IMR-90 (cell line): ENCODE data around the gene ZNF514. TPM values are rescaled to one million over a fixed set of nuclear protein-coding genes. Genes with fewer than 3 reads are reported as not detected.

ENCODE experiments used
- ATAC-seq: fragments of 200-7000 bp; cut with Tn5 transposase; 2 replicates; pipeline ENCODE4 v1.9.1; 2020; ENCODE audit warnings: low read depth, mild to moderate bottlenecking, moderate library complexity
- BruUV-seq: library from RNA; stranded (reverse); fragments of 400-500 nt; replicated peaks from 2 replicates; lab custom pipeline; 2021; lab: Mats Ljungman, UMichigan
- CTCF ChIA-PET: fragments of 300-600 bp; formaldehyde crosslinking; extraction: SDS; loops from one replicate; lab custom pipeline; 2021; ENCODE audit warnings: antibody characterized with exemption; lab: Yijun Ruan, JAX
- POLR2A ChIA-PET: fragments of 300-600 bp; sonication (Branson Sonifier 250); formaldehyde crosslinking; loops from one replicate; lab custom pipeline; 2022; ENCODE audit warnings: antibody characterized with exemption; ENCODE audit not compliant: unreplicated experiment; lab: Charles Lee
- DNase-seq: peaks from one replicate; pipeline ENCODE4 v3.0.0; 2013
- H2AFZ ChIP-seq: replicated peaks from 2 replicates; pipeline ENCODE3; 2013; ENCODE audit warnings: low read length, mild to moderate bottlenecking; ENCODE audit not compliant: poor library complexity
- H2AK5ac ChIP-seq: 2 replicates; pipeline ENCODE4 v1.6.1; 2013; ENCODE audit warnings: low read depth, low read length, inconsistent platforms
- H2AK9ac ChIP-seq: replicated peaks from 2 replicates; pipeline ENCODE3; 2013; ENCODE audit warnings: mild to moderate bottlenecking, low read depth, low read length, moderate library complexity; ENCODE audit not compliant: poor library complexity
- H2BK120ac ChIP-seq: 2 replicates; pipeline ENCODE4 v1.6.1; 2013; ENCODE audit warnings: low read depth, low read length, inconsistent platforms
- H2BK15ac ChIP-seq: 3 replicates; pipeline ENCODE4 v1.6.1; 2013; ENCODE audit warnings: low read depth, low read length, inconsistent platforms
- H2BK20ac ChIP-seq: 2 replicates; pipeline ENCODE4 v1.6.1; 2013; ENCODE audit warnings: low read depth, mild to moderate bottlenecking, inconsistent platforms, low read length, moderate library complexity
- H2BK5ac ChIP-seq: 2 replicates; pipeline ENCODE4 v1.6.1; 2013; ENCODE audit warnings: mild to moderate bottlenecking, low read depth, low read length, inconsistent platforms; ENCODE audit not compliant: poor library complexity, severe bottlenecking
- H3K14ac ChIP-seq: replicated peaks from 2 replicates; pipeline ENCODE4 v1.6.1; 2013; ENCODE audit warnings: low read depth, low read length, inconsistent platforms
- H3K18ac ChIP-seq: 2 replicates; pipeline ENCODE4 v1.6.1; 2013; ENCODE audit warnings: low read depth, low read length, control low read depth
- H3K23ac ChIP-seq: 2 replicates; pipeline ENCODE4 v1.6.1; 2013; ENCODE audit warnings: low read depth, low read length, inconsistent platforms
- H3K27ac ChIP-seq: 2 replicates; pipeline ENCODE4 v1.5.1; 2013; ENCODE audit warnings: mild to moderate bottlenecking, control low read depth, low read length; ENCODE audit not compliant: insufficient read depth
- H3K27me3 ChIP-seq: 2 replicates; pipeline ENCODE4 v1.6.1; 2013; ENCODE audit warnings: low read length; ENCODE audit not compliant: control insufficient read depth, insufficient read depth
- H3K36me3 ChIP-seq: 2 replicates; pipeline ENCODE4 v1.6.1; 2013; ENCODE audit warnings: low read length, mixed read lengths; ENCODE audit not compliant: control insufficient read depth, insufficient read depth
- H3K4ac ChIP-seq: 2 replicates; pipeline ENCODE4 v1.6.1; 2013; ENCODE audit warnings: low read depth, low read length, inconsistent platforms
- H3K4me1 ChIP-seq: 2 replicates; pipeline ENCODE4 v1.6.1; 2013; ENCODE audit warnings: low read length, mixed read lengths; ENCODE audit not compliant: control insufficient read depth, insufficient read depth
- H3K4me2 ChIP-seq: 2 replicates; pipeline ENCODE4 v1.6.1; 2013; ENCODE audit warnings: low read depth, mild to moderate bottlenecking, control low read depth, low read length, moderate library complexity
- H3K4me3 ChIP-seq: 2 replicates; pipeline ENCODE4 v1.5.1; 2013; ENCODE audit warnings: low read depth, mild to moderate bottlenecking, control low read depth, low read length, moderate library complexity; ENCODE audit not compliant: insufficient read depth
- H3K56ac ChIP-seq: 2 replicates; pipeline ENCODE4 v1.6.1; 2013; ENCODE audit warnings: low read length, inconsistent platforms; ENCODE audit not compliant: insufficient read depth; ENCODE audit errors: extremely low read depth
- H3K79me1 ChIP-seq, 2 experiments: 2 replicates each; pipeline ENCODE4 v1.6.1; 2013; ENCODE audit warnings: low read length in 2 of 2, inconsistent platforms in 1 of 2, low read depth in 1 of 2
- H3K9ac ChIP-seq: 2 replicates; pipeline ENCODE4 v1.6.1; 2013; ENCODE audit warnings: low read depth, low read length, control low read depth
- H3K9me1 ChIP-seq: 2 replicates; pipeline ENCODE4 v1.6.1; 2013; ENCODE audit warnings: low read length, inconsistent platforms; ENCODE audit not compliant: insufficient read depth
- H3K9me3 ChIP-seq: 2 replicates; pipeline ENCODE4 v1.6.1; 2013; ENCODE audit warnings: low read length; ENCODE audit not compliant: control insufficient read depth, insufficient read depth
- H4K20me1 ChIP-seq: 2 replicates; pipeline ENCODE4 v1.6.1; 2013; ENCODE audit warnings: low read length, inconsistent platforms; ENCODE audit not compliant: insufficient read depth
- H4K5ac ChIP-seq: 2 replicates; pipeline ENCODE4 v1.6.1; 2013; ENCODE audit warnings: mild to moderate bottlenecking, low read depth, low read length, control low read depth
- H4K8ac ChIP-seq, 2 experiments: 2 replicates each; pipeline ENCODE4 v1.6.1; 2013; ENCODE audit warnings: low read depth in 2 of 2, low read length in 2 of 2, control low read depth in 1 of 2, inconsistent platforms in 1 of 2
- H4K91ac ChIP-seq: 2 replicates; pipeline ENCODE4 v1.6.1; 2013; ENCODE audit warnings: low read depth, low read length, inconsistent platforms; ENCODE audit not compliant: insufficient read depth
- BHLHE40 ChIP-seq: fragments of 150-350 bp; IDR thresholded peaks from 2 replicates; pipeline ENCODE4 v1.6.1; 2016; ENCODE audit warnings: mild to moderate bottlenecking, low read depth, low read length
- CEBPB ChIP-seq: IDR thresholded peaks from 2 replicates; pipeline ENCODE4 v1.6.1; 2012; ENCODE audit warnings: low read depth, low read length, improper control_type of control experiment
- CHD1 ChIP-seq: IDR thresholded peaks from 2 replicates; pipeline ENCODE4 v1.6.1; 2012; ENCODE audit warnings: low read depth, low read length, improper control_type of control experiment
- CTCF ChIP-seq: conservative IDR thresholded peaks from 2 replicates; pipeline ENCODE4 v1.5.1; 2012; ENCODE audit warnings: mild to moderate bottlenecking, low read depth, low read length, improper control_type of control experiment
- FOS ChIP-seq: fragments of 150-350 bp; IDR thresholded peaks from 2 replicates; pipeline ENCODE4 v1.6.1; 2016; ENCODE audit warnings: low read depth, low read length
- MAFK ChIP-seq: IDR thresholded peaks from 2 replicates; pipeline ENCODE4 v1.6.1; 2012; ENCODE audit warnings: low read depth, low read length, improper control_type of control experiment
- MAZ ChIP-seq: IDR thresholded peaks from 2 replicates; pipeline ENCODE4 v1.6.1; 2012; ENCODE audit warnings: low read depth, mild to moderate bottlenecking, low read length, improper control_type of control experiment, moderate library complexity, borderline replicate concordance
- MXI1 ChIP-seq: IDR thresholded peaks from 2 replicates; pipeline ENCODE4 v1.6.1; 2012; ENCODE audit warnings: low read depth, mild to moderate bottlenecking, low read length, moderate library complexity, borderline replicate concordance
- NFE2L2 ChIP-seq: fragments of 150-350 bp; IDR thresholded peaks from 2 replicates; pipeline ENCODE4 v1.6.1; 2016; ENCODE audit warnings: low read depth, mild to moderate bottlenecking, low read length
- POLR2A ChIP-seq: IDR thresholded peaks from 2 replicates; pipeline ENCODE4 v1.6.1; 2012; ENCODE audit warnings: mild to moderate bottlenecking, low read depth, low read length
- RAD21 ChIP-seq: IDR thresholded peaks from 2 replicates; pipeline ENCODE4 v1.6.1; 2012; ENCODE audit warnings: low read length, improper control_type of control experiment
- RCOR1 ChIP-seq: IDR thresholded peaks from 2 replicates; pipeline ENCODE4 v1.6.1; 2012; ENCODE audit warnings: mild to moderate bottlenecking, low read length, improper control_type of control experiment; ENCODE audit not compliant: insufficient replicate concordance
- RFX5 ChIP-seq: IDR thresholded peaks from 2 replicates; pipeline ENCODE4 v1.8.0; 2012; ENCODE audit warnings: low read depth, mild to moderate bottlenecking, low read length, moderate library complexity
- SMC3 ChIP-seq: fragments of 150-350 bp; IDR thresholded peaks from 2 replicates; pipeline ENCODE4 v1.6.1; 2016; ENCODE audit warnings: low read depth, mild to moderate bottlenecking, antibody characterized with exemption, low read length, moderate library complexity
- USF2 ChIP-seq: fragments of 150-350 bp; IDR thresholded peaks from 2 replicates; pipeline ENCODE4 v1.6.1; 2017; ENCODE audit warnings: mild to moderate bottlenecking, antibody characterized with exemption, low read length, low read depth
- WGBS, 2 experiments: methylation state at CpG; one replicate each; pipeline versions ENCODE4 v1.1.5 to v1.1.7; 2013; ENCODE audit warnings: missing lambda C conversion rate in 2 of 2; ENCODE audit not compliant: insufficient read length in 1 of 2; ENCODE audit errors: extremely low coverage in 2 of 2; 5-methylcytosine and 5-hydroxymethylcytosine counted together
- dilution Hi-C: fragments of 300-500 bp; cut with HindIII; formaldehyde crosslinking; loops from one replicate; pipeline ENCODE4 v1.14.3; 2018; ENCODE audit warnings: low sequenced_read_pairs; ENCODE audit not compliant: unreplicated experiment
- in situ Hi-C: fragments of 300-500 bp; cut with MboI; formaldehyde crosslinking; loops from 3 replicates; pipeline ENCODE4 v1.14.3; 2019; ENCODE audit warnings: low sequenced_read_pairs, inconsistent platforms, mixed read lengths
- intact Hi-C: fragments of 100-400 bp; cut with micrococcal nuclease; formaldehyde crosslinking; loops from 2 replicates; pipeline ENCODE4 v1.10.0; 2022
- polyA plus RNA-seq, 3 experiments: library from polyadenylated mRNA; depleted of rRNA; stranded (reverse); fragments of >200 nt; gene quantifications; 2 replicates each; pipeline ENCODE4 v1.2.3, GENCODE V29; 2012; ENCODE audit warnings: low replicate concordance in 1 of 3
- total RNA-seq: library from RNA; depleted of rRNA; stranded (reverse); fragments of >200 nt; gene quantifications from 2 replicates; pipeline ENCODE4 v1.2.3, GENCODE V29; 2012
- TF ChIP-seq, protein P1 (sequence below): fragments of 150-350 bp; IDR thresholded peaks from 2 replicates; pipeline ENCODE4 v1.6.1; 2016; ENCODE audit warnings: low read depth, mild to moderate bottlenecking, low read length, moderate library complexity, borderline replicate concordance

Gene ZNF514
- total and polyA plus RNA-seq, 2 of the 4 experiments (the other 2 are of a cell fraction), result 5.3 to 6.5 TPM

GRCh38 chr2:95203911-95204310 lies 44.3 kb upstream of the ZNF514 start:
- Histone ChIP-seq H3K9me1 (no peaks in the 10 kb centered on the region), H3K56ac (no peak overlapping the region), H3K9me3 (no peaks in the 10 kb centered on the region; the same call in 1 of the 2 replicates), H2BK15ac (no peak overlapping the region), H3K9ac (no peak overlapping the region), H2AK9ac (no peak overlapping the region), H2BK20ac (no peak overlapping the region), H2AK5ac (no peak overlapping the region), H3K4me2 (no peak overlapping the region), H3K4me3 (no peak overlapping the region), H2BK120ac (no peak overlapping the region), H4K5ac (no peak overlapping the region), H3K14ac (no peak overlapping the region), H4K8ac (no peak overlapping the region), H4K91ac (no peak overlapping the region), H3K4me1 (no peaks in the 10 kb centered on the region), H3K27ac (no peak overlapping the region), H3K27me3 (peaks cover 2% of the 10 kb centered on the region; the same call in 1 of the 2 replicates), H3K23ac (no peak overlapping the region), H2AFZ (no peak overlapping the region), H3K36me3 (peaks cover 2% of the 10 kb centered on the region), H2BK5ac (no peak overlapping the region), H4K20me1 (no peaks in the 10 kb centered on the region), H3K79me1 (peaks cover 0 to 4% of the 10 kb centered on the region in 2 experiments; a peak in 1 of 4 replicates), H3K18ac (no peak overlapping the region), H3K4ac (no peak overlapping the region)
- dilution Hi-C loops, result no loop called here
- DNase-seq (no peak), ATAC-seq (no peak)
- intact Hi-C loops, result no loop called here
- no TSS peak for BruUV-seq
- ChIA-PET POLR2A (no interaction called here), CTCF (no interaction called here)
- WGBS, 2 experiments, result no CpG with 5 or more reads among the region's 4 CpGs
- in situ Hi-C loops, result no loop called here
- no peak for TF ChIP-seq BHLHE40
- no peak for TF ChIP-seq CHD1
- TF ChIP-seq, protein P1, sequence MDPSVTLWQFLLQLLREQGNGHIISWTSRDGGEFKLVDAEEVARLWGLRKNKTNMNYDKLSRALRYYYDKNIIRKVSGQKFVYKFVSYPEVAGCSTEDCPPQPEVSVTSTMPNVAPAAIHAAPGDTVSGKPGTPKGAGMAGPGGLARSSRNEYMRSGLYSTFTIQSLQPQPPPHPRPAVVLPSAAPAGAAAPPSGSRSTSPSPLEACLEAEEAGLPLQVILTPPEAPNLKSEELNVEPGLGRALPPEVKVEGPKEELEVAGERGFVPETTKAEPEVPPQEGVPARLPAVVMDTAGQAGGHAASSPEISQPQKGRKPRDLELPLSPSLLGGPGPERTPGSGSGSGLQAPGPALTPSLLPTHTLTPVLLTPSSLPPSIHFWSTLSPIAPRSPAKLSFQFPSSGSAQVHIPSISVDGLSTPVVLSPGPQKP, result no peak
- no peak for TF ChIP-seq POLR2A
- TF ChIP-seq MAZ, result no peak
- TF ChIP-seq USF2, result no peak
- no peak for TF ChIP-seq RFX5
- no peak for TF ChIP-seq CEBPB
- no peak for TF ChIP-seq RAD21
- TF ChIP-seq RCOR1, result no peak
- no peak for TF ChIP-seq NFE2L2
- TF ChIP-seq MXI1, result no peak
- TF ChIP-seq FOS, result no peak
- TF ChIP-seq CTCF, result no peak
- TF ChIP-seq SMC3, result no peak
- no peak for TF ChIP-seq MAFK
